Small intestine (tissue), 7 donors: ENCODE data around the gene SOST. TPM values are rescaled to one million over a fixed set of nuclear protein-coding genes. Genes with fewer than 3 reads are reported as not detected.

Experiments used
- DNase-seq, 2 donors: peaks; one replicate each; pipeline versions ENCODE4 v3.0.0 to v3.0.0-alpha.2; 2013
- FAIRE-seq: peaks from 2 replicates; lab custom pipeline; 2012; peaks lifted over from hg19 to GRCh38; lab: Jason Lieb, UNC
- H3K27ac ChIP-seq, 3 donors: one replicate each; pipeline ENCODE4 v1.5.1; 2013; ENCODE audit warnings: low read length in 2 of 3, mild to moderate bottlenecking in 2 of 3, control low read depth in 1 of 3, inconsistent platforms in 1 of 3, low read depth in 1 of 3, moderate library complexity in 1 of 3
- H3K27me3 ChIP-seq, 3 donors: one replicate each; pipeline ENCODE4 v1.6.1; 2013; ENCODE audit warnings: low read length in 3 of 3, inconsistent platforms in 1 of 3; ENCODE audit not compliant: control insufficient read depth in 3 of 3, insufficient read depth in 3 of 3
- H3K36me3 ChIP-seq, 3 donors: one replicate each; pipeline ENCODE4 v1.6.1; 2013; ENCODE audit warnings: low read length in 3 of 3, inconsistent platforms in 1 of 3, low read depth in 1 of 3, mild to moderate bottlenecking in 1 of 3, moderate library complexity in 1 of 3; ENCODE audit not compliant: control insufficient read depth in 3 of 3, insufficient read depth in 2 of 3
- H3K4me1 ChIP-seq, 3 donors: one replicate each; pipeline ENCODE4 v1.6.1; 2013; ENCODE audit warnings: low read length in 2 of 3, inconsistent platforms in 1 of 3, low read depth in 1 of 3, mild to moderate bottlenecking in 1 of 3, moderate library complexity in 1 of 3; ENCODE audit not compliant: control insufficient read depth in 3 of 3, insufficient read depth in 2 of 3
- H3K4me3 ChIP-seq, 3 donors: one replicate each; pipeline ENCODE4 v1.5.1; 2013; ENCODE audit warnings: low read length in 3 of 3, control low read depth in 1 of 3, inconsistent platforms in 1 of 3, low read depth in 1 of 3, mild to moderate bottlenecking in 1 of 3, moderate library complexity in 1 of 3
- H3K9me3 ChIP-seq, 2 donors: one replicate each; pipeline ENCODE4 v1.6.1; 2013; ENCODE audit warnings: low read depth in 1 of 2, low read length in 1 of 2; ENCODE audit not compliant: control insufficient read depth in 2 of 2, insufficient read depth in 1 of 2
- WGBS, 3 donors: extraction: QIAGEN DNeasy Blood & Tissue Kit; methylation state at CpG; one replicate each; pipeline ENCODE4 v1.1.7; 2013; 5-methylcytosine and 5-hydroxymethylcytosine counted together
- polyA plus RNA-seq, 4 donors: library from polyadenylated mRNA; stranded (reverse) in 3 of 4; unstranded in 1 of 4; fragments of 200-250 nt in 3 of 4; fragments of 120-200 nt in 1 of 4; gene quantifications; one replicate each; pipeline versions ENCODE4 v1.2.1 to v1.2.3, GENCODE V29; 2013
- donor health status: healthy with polysubstance abuse.
- donor health status: control.
- donor health status: control.
- donor health status: Bipolar disorder and iron deficiency.
- donor health status: healthy.

The SOST gene
- polyA plus RNA-seq, 4 donors, result 0.04 TPM; not detected in 3

DNA sequence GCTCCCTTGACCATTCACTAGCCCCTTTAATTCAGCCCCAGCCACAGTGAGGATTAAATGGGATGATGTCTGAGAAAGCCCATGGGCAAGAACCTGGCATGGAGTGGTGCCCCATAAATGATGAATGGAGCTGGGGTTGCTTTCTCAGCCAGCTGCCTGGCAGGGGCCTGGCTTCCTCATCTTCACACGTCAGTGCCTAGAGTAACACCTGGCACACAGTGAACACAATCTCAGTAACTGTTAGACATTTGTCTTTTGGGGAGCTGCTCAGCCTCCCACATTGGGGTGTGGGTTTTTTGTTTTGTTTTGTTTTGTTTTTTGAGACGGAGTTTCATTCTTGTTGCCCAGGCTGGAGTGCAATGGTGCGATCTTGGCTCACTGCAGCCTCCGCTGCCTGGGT is 49.4 kb downstream of the SOST start:
- Histone ChIP-seq H3K27me3 (peaks cover 0 to 27% (median 0%) of the 10 kb centered on the region in 3 donors), H3K36me3 (no peaks in the 10 kb centered on the region), H3K4me3 (no peak overlapping the region), H3K27ac (no peak overlapping the region), H3K9me3 (no peaks in the 10 kb centered on the region), H3K4me1 (peaks cover 0 to 7% (median 6%) of the 10 kb centered on the region in 3 donors)
- DNase-seq (no peak), FAIRE-seq (no peak)
- WGBS, 3 donors, result 87 to 94% (median 90%) methylated on average over 4 of the region's 4 CpGs

DNA sequence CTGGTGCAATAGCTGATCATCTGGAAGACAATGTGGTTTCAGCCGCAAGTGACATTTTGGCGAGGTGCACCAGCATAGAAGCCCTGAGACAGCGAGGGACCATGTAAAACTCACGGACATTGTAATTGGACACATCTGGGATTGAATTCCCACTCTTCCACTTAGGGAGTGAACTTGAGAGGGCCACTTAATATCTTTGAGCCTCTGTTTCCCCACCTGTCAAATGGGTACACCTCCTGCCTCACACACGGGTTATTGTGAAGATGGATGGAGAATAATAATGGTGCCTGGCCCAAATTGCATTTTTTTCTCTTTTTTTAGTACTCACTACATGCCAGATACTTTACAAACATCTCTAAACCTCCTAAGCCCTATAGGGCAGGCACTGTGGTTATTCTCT is 51.4 kb downstream of the SOST start:
- Histone ChIP-seq H3K27ac (no peak overlapping the region), H3K4me3 (no peak overlapping the region), H3K27me3 (peaks cover 0 to 15% (median 0%) of the 10 kb centered on the region in 3 donors), H3K9me3 (peaks cover 0 to 4% of the 10 kb centered on the region in 2 donors), H3K4me1 (no peaks in the 10 kb centered on the region), H3K36me3 (no peaks in the 10 kb centered on the region)
- FAIRE-seq (no peak), DNase-seq (no peak)
- WGBS, 3 donors, result 84 to 92% (median 92%) methylated on average over 5 of the region's 5 CpGs

- Histone ChIP-seq H3K27ac (no peak overlapping the region), H3K9me3 (peaks cover 0 to 4% of the 10 kb centered on the region in 2 donors), H3K27me3 (peaks cover 0 to 9% (median 0%) of the 10 kb centered on the region in 3 donors), H3K4me3 (no peak overlapping the region), H3K4me1 (no peaks in the 10 kb centered on the region), H3K36me3 (no peaks in the 10 kb centered on the region)
- FAIRE-seq (no peak), DNase-seq (no peak)
- WGBS, 3 donors, result 82 to 88% (median 83%) methylated on average over 5 of the region's 5 CpGs
Measured at GRCh38 chr17:43706235-43706634, 52.4 kb downstream of the SOST start.

Other genes starting within 250 kb of the SOST start
- gene ETV4, start 212.5 kb downstream of the SOST start, polyA plus RNA-seq, result 10 to 100 TPM in 1 of 4 donors, 1 to 10 TPM in 3; 1.3 to 16.4 (median 4.5) TPM
- gene MEOX1, start 96.9 kb downstream of the SOST start, polyA plus RNA-seq, result 1 to 10 TPM in 2 of 4 donors, not detected in 2; 2.6 to 7.1 TPM
- gene DUSP3, start 20.2 kb upstream of the SOST start, polyA plus RNA-seq, result 10 to 100 TPM; 31.1 to 88.6 (median 72.2) TPM
- under 1 TPM in 1 of 4 donors, not detected in 3; 0.03 TPM for gene CFAP97D1, start 21.6 kb upstream of the SOST start, polyA plus RNA-seq
- gene MPP3, start 74.4 kb upstream of the SOST start, polyA plus RNA-seq, result 1 to 10 TPM; 1.2 to 5.4 (median 2.6) TPM
- 1 to 10 TPM in 1 of 4 donors, under 1 TPM in 2, not detected in 1; 0.30 to 2.0 (median 0.81) TPM for gene CD300LG, start 88.4 kb upstream of the SOST start, polyA plus RNA-seq
- 1 to 10 TPM in 2 of 4 donors, under 1 TPM in 1, not detected in 1; 0.27 to 1.8 (median 1.1) TPM for gene MPP2, start 148.7 kb upstream of the SOST start, polyA plus RNA-seq
- gene PPY, start 183.7 kb upstream of the SOST start, polyA plus RNA-seq, result 1 to 10 TPM in 1 of 4 donors, not detected in 3; 5.5 TPM
- gene PYY, start 195.1 kb upstream of the SOST start, polyA plus RNA-seq, result 100 to 1,000 TPM in 1 of 4 donors, 10 to 100 TPM in 1, 1 to 10 TPM in 1, not detected in 1; 1.8 to 192 (median 10.5) TPM
- 10 to 100 TPM; 16.8 to 58.6 (median 50.6) TPM for gene NAGS, start 245.8 kb upstream of the SOST start, polyA plus RNA-seq